NB4 (cell line): Measurements from ENCODE around the gene ZGRF1.

ENCODE experiments used
- CTCF ChIP-seq: IDR thresholded peaks from one replicate; pipeline ENCODE4 v1.5.1; 2012; ENCODE audit warnings: low read depth, low read length
- POLR2A ChIP-seq: IDR thresholded peaks from 2 replicates; pipeline ENCODE4 v1.6.1; 2011; ENCODE audit warnings: mild to moderate bottlenecking; ENCODE audit not compliant: insufficient read length; ENCODE audit errors: extremely low read depth

GRCh38 chr4:112502871-112503270, 133.8 kb downstream of the ZGRF1 start:
- TF ChIP-seq CTCF, result no peak
- no peak for TF ChIP-seq POLR2A
